Gastroesophageal sphincter (tissue), 3 donors: Measurements from ENCODE around the gene RRP12.

ENCODE experiments used
- CTCF ChIP-seq, 4 experiments: fragments of 200-600 bp in 2 of 4; fragments of 450-650 bp in 2 of 4; sonication (generic) in 1 of 4; IDR thresholded peaks; one replicate each; pipeline ENCODE4 v1.5.1; 2017 to 2019; ENCODE audit warnings: antibody characterized with exemption in 4 of 4, mild to moderate bottlenecking in 2 of 4, moderate library complexity in 2 of 4
- EP300 ChIP-seq: sonication (generic); formaldehyde crosslinking; IDR thresholded peaks from one replicate; pipeline ENCODE4 v1.6.1; 2017; ENCODE audit warnings: antibody characterized with exemption, mild to moderate bottlenecking
- POLR2A ChIP-seq, 2 donors: fragments of 450-650 bp; IDR thresholded peaks; one replicate each; pipeline ENCODE4 v1.6.1; 2017; ENCODE audit warnings: antibody characterized with exemption in 2 of 2, mild to moderate bottlenecking in 2 of 2, moderate library complexity in 1 of 2
- POLR2AphosphoS5 ChIP-seq: sonication (generic); formaldehyde crosslinking; IDR thresholded peaks from one replicate; pipeline ENCODE4 v1.6.1; 2017; ENCODE audit warnings: antibody characterized with exemption

GRCh38 chr10:97373456-97373855 lies 27.7 kb downstream of the RRP12 start:
- no peak for TF ChIP-seq CTCF (IDR thresholded peaks at IDR 0.05)
- TF ChIP-seq POLR2A (IDR thresholded peaks at IDR 0.05): no peak
- no peak for TF ChIP-seq EP300
- no peak for TF ChIP-seq POLR2AphosphoS5
